Fibroblast of skin of back (primary cell): ENCODE data around the gene NUP188. TPM values are rescaled to one million over a fixed set of nuclear protein-coding genes. Genes with fewer than 3 reads are reported as not detected.
A peak's percentile ranks its signal among the peaks of the same experiment; 100 is the strongest.

ENCODE experiments used
- DNase-seq: peaks from one replicate; pipeline ENCODE4 v3.0.0-alpha.2; 2013
- polyA plus RNA-seq, 2 experiments: library from polyadenylated mRNA; unstranded; fragments of 120-200 nt; gene quantifications; one replicate each; pipeline ENCODE4 v1.2.1, GENCODE V29; 2013; ENCODE audit not compliant: insufficient read length in 2 of 2

The NUP188 gene
- polyA plus RNA-seq (2013, experiment 1 of 2; ENCODE audit: insufficient read length) = 47.2 TPM
- polyA plus RNA-seq (2013, experiment 2 of 2; ENCODE audit: insufficient read length) = 23.2 TPM

- peak; percentile 90 for DNase-seq
Observed at GRCh38 chr9:128947527-128948301, at the start of gene NUP188, which contains the start of gene DOLK. TSS of gene NUP188 (plus strand) at chr9:128947699. CDS start at chr9:128947720, 21 bp downstream. TSS of gene DOLK (minus strand) at chr9:128947603. CDS start at chr9:128947303, 300 bp downstream.

GRCh38 chr9:128898382-128898781 is 49.1 kb upstream of the NUP188 start:
- DNase-seq = no peak

- DNase-seq = no peak
Observed at GRCh38 chr9:128898845-128899565, 48.5 kb upstream of the NUP188 start.

GRCh38 chr9:128899566-128900322 is 47.8 kb upstream of the NUP188 start:
- peak; percentile 30 for DNase-seq

GRCh38 chr9:128901379-128901778 is 46.1 kb upstream of the NUP188 start:
- DNase-seq = no peak

- no peak for DNase-seq
Observed at GRCh38 chr9:128901822-128902221, 45.7 kb upstream of the NUP188 start.

GRCh38 chr9:128902351-128903078 is 45.0 kb upstream of the NUP188 start:
- no peak for DNase-seq

- no peak for DNase-seq
Observed at GRCh38 chr9:128903079-128903461, 44.4 kb upstream of the NUP188 start.

- peak; percentile 54 for DNase-seq
Observed at GRCh38 chr9:128903871-128904620, 43.5 kb upstream of the NUP188 start.

GRCh38 chr9:128905964-128906363 is 41.5 kb upstream of the NUP188 start:
- DNase-seq = no peak

GRCh38 chr9:128906741-128907140 is 40.8 kb upstream of the NUP188 start:
- no peak for DNase-seq

GRCh38 chr9:128908372-128908771 is 39.1 kb upstream of the NUP188 start:
- DNase-seq = no peak

- DNase-seq = no peak
Observed at GRCh38 chr9:128909859-128910258, 37.6 kb upstream of the NUP188 start.

- DNase-seq = no peak
Observed at GRCh38 chr9:128910906-128911305, 36.6 kb upstream of the NUP188 start.

GRCh38 chr9:128911529-128912035 is 35.9 kb upstream of the NUP188 start:
- peak; percentile 98 for DNase-seq

- DNase-seq = peak; percentile 96
Observed at GRCh38 chr9:128912270-128912853, 35.1 kb upstream of the NUP188 start.

GRCh38 chr9:128913048-128913900 is 34.2 kb upstream of the NUP188 start:
- DNase-seq = no peak

- no peak for DNase-seq
Observed at GRCh38 chr9:128913995-128914772, 33.3 kb upstream of the NUP188 start.

GRCh38 chr9:128916204-128916603 is 31.3 kb upstream of the NUP188 start:
- no peak for DNase-seq
